Esophagus squamous epithelium (tissue), 4 donors: Measurements from ENCODE around the gene MLLT10.

Experiments
- CTCF ChIP-seq, 6 experiments: fragments of 450-650 bp in 4 of 6; fragments of 200-600 bp in 2 of 6; sonication (generic) in 2 of 6; IDR thresholded peaks; one replicate each; pipeline ENCODE4 v1.5.1; 2016 to 2019; ENCODE audit warnings: antibody characterized with exemption in 6 of 6, mild to moderate bottlenecking in 4 of 6, moderate library complexity in 4 of 6
- POLR2A ChIP-seq, 4 donors: fragments of 450-650 bp; IDR thresholded peaks; one replicate each; pipeline ENCODE4 v1.6.1; 2017; ENCODE audit warnings: antibody characterized with exemption in 4 of 4, mild to moderate bottlenecking in 4 of 4, moderate library complexity in 3 of 4

DNA sequence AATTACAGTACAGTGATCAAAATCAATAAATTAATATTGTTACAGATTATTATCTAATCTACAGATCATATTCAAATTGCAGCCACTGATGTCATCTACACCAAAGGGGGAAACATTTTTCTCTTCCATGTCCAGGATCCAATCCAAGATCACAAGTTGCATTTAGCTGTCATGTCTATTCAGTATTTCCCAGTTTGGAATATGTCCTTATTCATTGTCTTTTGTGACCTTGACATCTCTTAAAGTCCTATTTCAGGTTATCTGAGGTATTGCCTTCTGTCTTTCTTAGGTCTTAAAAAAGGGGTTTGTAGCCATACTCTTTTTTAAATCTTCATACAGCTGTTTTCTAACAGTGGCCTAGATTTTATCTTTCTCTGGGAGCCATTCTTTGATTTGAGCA lies 93.3 kb downstream of the MLLT10 start:
- TF ChIP-seq CTCF (IDR thresholded peaks at IDR 0.05) (no peak), POLR2A (IDR thresholded peaks at IDR 0.05) (no peak)
